Measurements from ENCODE around the gene ZC3H6.
"Not testable (repeated sequence)": the region's sequence is repeated elsewhere in the genome, so short reads cannot be mapped to it uniquely, and the experiment has no call there.

Gene ZC3H6

DNA sequence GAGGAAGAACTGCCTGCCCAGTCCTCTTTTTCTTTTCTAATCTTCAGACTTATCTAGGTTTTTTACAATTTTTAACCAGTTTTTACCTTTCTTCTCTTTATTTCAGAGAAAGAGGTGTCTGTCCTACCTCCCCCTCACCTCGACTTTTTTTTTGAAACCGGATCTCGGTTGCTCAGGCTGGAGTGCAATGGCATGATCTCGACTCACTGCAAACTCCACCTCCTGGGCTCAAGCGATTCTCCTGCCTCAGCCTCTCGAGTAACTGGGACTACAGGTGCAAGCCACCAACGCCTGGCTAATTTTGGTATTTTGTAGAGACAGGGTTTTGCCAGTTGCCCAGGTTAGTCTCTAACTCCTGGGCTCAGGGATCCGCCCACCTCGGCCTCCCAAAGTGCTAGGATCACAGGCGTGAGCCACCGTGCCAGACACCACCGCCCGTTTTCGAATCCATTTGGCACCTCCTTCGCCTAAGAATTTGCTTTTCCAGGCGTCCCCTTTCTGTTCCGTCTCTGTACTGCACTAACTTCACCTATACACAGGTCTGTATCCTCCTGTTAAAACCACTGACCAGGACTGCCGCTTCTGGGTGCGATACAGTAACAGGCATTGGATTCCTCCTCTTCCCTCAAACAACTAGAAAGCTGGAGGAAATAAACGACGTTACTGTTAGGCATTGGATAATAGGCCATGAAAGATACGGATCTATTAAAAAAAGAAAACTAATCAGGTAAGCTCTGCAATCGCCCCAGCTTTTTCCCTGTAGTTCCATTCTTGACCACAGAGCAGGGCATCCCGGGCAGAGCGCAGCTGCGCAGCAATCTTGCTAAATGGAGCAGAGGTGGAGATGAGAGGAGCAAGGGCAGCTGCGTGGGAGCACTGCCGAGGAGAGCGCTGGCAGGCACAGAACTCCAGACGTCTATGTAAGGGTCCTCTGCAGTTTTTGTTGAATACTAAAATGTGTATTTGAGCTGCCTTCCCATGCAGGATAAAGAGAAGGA, 69.9 kb downstream of the ZC3H6 start:
- no peak overlapping the region for H3K27ac ChIP-seq
- TF ChIP-seq ZFX (IDR thresholded peaks at IDR 0.05), result no peak
- TF ChIP-seq, protein P1, sequence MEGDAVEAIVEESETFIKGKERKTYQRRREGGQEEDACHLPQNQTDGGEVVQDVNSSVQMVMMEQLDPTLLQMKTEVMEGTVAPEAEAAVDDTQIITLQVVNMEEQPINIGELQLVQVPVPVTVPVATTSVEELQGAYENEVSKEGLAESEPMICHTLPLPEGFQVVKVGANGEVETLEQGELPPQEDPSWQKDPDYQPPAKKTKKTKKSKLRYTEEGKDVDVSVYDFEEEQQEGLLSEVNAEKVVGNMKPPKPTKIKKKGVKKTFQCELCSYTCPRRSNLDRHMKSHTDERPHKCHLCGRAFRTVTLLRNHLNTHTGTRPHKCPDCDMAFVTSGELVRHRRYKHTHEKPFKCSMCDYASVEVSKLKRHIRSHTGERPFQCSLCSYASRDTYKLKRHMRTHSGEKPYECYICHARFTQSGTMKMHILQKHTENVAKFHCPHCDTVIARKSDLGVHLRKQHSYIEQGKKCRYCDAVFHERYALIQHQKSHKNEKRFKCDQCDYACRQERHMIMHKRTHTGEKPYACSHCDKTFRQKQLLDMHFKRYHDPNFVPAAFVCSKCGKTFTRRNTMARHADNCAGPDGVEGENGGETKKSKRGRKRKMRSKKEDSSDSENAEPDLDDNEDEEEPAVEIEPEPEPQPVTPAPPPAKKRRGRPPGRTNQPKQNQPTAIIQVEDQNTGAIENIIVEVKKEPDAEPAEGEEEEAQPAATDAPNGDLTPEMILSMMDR (conservative IDR thresholded peaks at IDR 0.05), result peak; percentile 29

DNA sequence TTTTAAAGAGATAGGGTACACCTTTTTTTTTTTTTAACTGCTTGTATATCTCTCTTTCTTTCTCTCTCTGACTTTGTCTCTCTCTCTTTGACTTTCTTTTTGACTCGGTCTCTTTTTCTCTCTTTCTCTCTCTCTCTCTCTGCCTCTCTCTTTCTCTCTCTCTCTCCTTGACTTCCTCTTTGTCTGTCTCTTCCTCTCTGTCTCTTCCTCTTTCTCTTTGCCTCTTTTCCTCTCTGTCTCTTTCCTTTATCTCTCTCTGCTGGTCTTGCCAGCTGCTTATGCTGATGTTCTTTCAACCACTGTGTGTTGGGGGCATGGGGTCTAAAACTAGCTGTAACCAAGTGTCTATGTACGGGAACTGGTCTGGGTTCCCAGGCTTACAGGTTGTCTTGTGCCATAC, 76.9 kb downstream of the ZC3H6 start:
- not testable (repeated sequence) for H3K27ac ChIP-seq

DNA sequence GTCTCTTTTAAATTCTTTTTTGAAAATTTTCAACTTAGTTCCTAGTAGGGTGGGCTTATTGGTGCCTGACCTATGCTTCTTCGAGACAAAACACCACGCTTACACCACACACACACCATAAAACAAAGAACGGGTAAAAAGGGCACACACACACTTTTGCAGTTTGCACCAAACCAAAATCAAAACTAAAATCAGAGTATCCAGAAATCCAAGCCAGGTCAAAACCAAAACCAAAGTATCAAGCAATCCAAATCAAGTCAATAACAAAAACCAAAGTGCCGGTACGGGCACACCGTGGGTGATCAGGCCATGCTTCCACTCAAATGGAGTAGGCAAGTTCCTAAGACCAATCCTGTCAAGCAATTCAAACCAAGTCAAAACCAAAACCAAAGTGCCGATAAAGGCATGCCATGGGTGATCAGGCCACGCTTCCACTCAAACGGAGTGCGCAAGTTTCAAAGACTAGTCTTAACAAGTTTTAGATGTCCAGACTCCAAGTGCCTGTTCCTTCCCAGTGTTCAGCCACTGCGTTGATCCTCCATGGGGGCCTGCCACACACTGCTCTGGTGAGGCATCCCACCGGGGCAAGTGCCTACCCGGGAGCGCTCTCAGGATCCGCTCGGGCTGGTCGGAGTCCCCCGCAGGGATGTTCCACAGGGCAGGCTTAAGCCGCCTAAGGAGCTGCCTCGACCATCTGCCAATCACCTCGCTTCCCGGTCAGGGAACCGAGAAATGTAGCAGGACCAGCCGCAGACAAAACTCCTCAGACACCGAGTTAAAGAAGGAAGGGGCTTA, 77.6 kb downstream of the ZC3H6 start:
- not testable (repeated sequence) for H3K27ac ChIP-seq

DNA sequence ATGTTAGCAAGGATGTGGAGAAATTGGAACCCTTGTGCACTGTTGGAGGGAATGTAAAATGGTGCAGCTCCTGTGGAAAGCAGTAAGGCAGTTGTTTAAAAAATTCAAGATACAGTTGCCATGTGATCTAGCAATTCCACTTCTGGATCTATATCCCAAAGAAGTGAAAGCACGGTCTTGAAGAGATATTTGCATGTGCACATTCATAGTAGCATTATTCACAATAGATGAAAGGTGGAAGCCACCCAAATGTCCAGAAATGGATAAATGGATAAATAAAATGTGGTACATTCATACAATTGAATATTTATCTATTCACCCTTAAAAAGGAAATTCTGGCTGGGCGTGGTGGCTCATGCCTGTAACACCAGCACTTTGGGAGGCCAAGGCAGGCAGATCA, 78.9 kb downstream of the ZC3H6 start:
- not testable (repeated sequence) for H3K27ac ChIP-seq

DNA sequence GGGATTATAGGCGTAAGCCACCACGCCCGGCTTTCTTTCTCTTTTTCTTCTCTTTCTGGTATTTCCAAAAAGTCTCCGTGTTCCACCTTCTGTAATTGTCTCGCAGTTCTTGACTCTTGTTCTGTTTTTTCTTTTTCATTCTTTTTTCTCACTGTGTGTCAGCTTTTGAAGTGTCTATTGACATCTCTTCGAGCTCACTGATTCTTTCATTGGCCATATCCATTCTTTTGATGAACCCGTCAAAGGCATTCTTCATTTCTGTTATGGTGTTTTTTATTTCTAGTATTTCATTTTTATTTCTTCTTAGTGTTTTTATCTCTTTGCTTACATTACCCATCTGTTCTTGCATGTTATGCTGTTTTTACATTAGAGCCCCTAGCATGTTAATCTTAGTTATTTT, 84.7 kb downstream of the ZC3H6 start:
- not testable (repeated sequence) for H3K27ac ChIP-seq

All from C4-2B (cell line).